GM12891 (cell line): ENCODE measurements around the gene TRIB2.

Experiments
- POLR2A ChIP-seq: IDR thresholded peaks from 2 replicates; pipeline ENCODE4 v1.6.1; 2011; ENCODE audit warnings: low read depth, low read length, control low read depth
- POLR2AphosphoS5 ChIP-seq: IDR thresholded peaks from 2 replicates; pipeline ENCODE4 v1.6.1; 2011; ENCODE audit warnings: low read depth, low read length, control low read depth
- POU2F2 ChIP-seq: IDR thresholded peaks from 2 replicates; pipeline ENCODE4 v1.6.1; 2011; ENCODE audit warnings: low read depth, mild to moderate bottlenecking, control low read depth, low read length, moderate library complexity

GRCh38 chr2:12704378-12704777 is 12.4 kb upstream of the TRIB2 start:
- TF ChIP-seq POLR2AphosphoS5 (no peak), POLR2A (no peak), POU2F2 (no peak)
